A673 (cell line): ENCODE results near the gene PGP. TPM values are rescaled to one million over a fixed set of nuclear protein-coding genes. Genes with fewer than 3 reads are reported as not detected.
"Not testable (repeated sequence)": the region's sequence is repeated elsewhere in the genome, so short reads cannot be mapped to it uniquely, and the experiment has no call there.

Experiments used
- Bru-seq: library from RNA; stranded (reverse); fragments of 400-500 nt; gene quantifications from one replicate; lab custom pipeline; 2021; lab: Mats Ljungman, UMichigan
- BruChase-seq, 2 experiments: library from RNA; stranded (reverse); fragments of 400-500 nt; gene quantifications; one replicate each; lab custom pipeline; 2021; lab: Mats Ljungman, UMichigan
- BruUV-seq: library from RNA; stranded (reverse); fragments of 400-500 nt; replicated peaks from 2 replicates; lab custom pipeline; 2021; lab: Mats Ljungman, UMichigan
- CTCF ChIA-PET: fragments of 300-600 bp; sonication (Branson Sonifier 250); formaldehyde crosslinking; loops from one replicate; lab custom pipeline; 2022; ENCODE audit warnings: antibody characterized with exemption; lab: Charles Lee
- POLR2A ChIA-PET: fragments of 300-600 bp; sonication (Branson Sonifier 250); formaldehyde crosslinking; loops from one replicate; lab custom pipeline; 2022; ENCODE audit warnings: antibody characterized with exemption; ENCODE audit not compliant: low non-redundant PET; lab: Charles Lee
- DNase-seq: peaks from one replicate; pipeline ENCODE4 v3.0.0-alpha.2; 2015; ENCODE audit warnings: low spot score
- H3K27ac ChIP-seq: fragments of 200-600 bp; sonication (generic); 2 replicates; pipeline ENCODE4 v1.5.1; 2016; ENCODE audit warnings: mixed run types, low read depth, mild to moderate bottlenecking, mixed read lengths, antibody characterized with exemption, low read length; ENCODE audit not compliant: poor library complexity, severe bottlenecking
- H3K27me3 ChIP-seq: fragments of 200-600 bp; sonication (generic); replicated peaks from 2 replicates; pipeline ENCODE4 v1.6.1; 2017; ENCODE audit warnings: mixed run types, low read depth, mild to moderate bottlenecking, mixed read lengths, antibody characterized with exemption, low read length; ENCODE audit not compliant: insufficient read depth, poor library complexity
- H3K36me3 ChIP-seq: fragments of 200-600 bp; sonication (generic); 2 replicates; pipeline ENCODE4 v1.6.1; 2016; ENCODE audit warnings: mixed run types, mild to moderate bottlenecking, mixed read lengths, antibody characterized with exemption, low read length; ENCODE audit not compliant: insufficient read depth, poor library complexity, severe bottlenecking
- H3K4me1 ChIP-seq: fragments of 200-600 bp; sonication (generic); 2 replicates; pipeline ENCODE4 v1.6.1; 2017; ENCODE audit warnings: mixed run types, mild to moderate bottlenecking, mixed read lengths, antibody characterized with exemption, low read length; ENCODE audit not compliant: insufficient read depth, poor library complexity, severe bottlenecking
- H3K4me3 ChIP-seq: fragments of 200-600 bp; sonication (generic); 2 replicates; pipeline ENCODE4 v1.5.1; 2016; ENCODE audit warnings: low read depth, mixed run types, mild to moderate bottlenecking, mixed read lengths, low read length; ENCODE audit not compliant: poor library complexity, severe bottlenecking
- H3K9me3 ChIP-seq: fragments of 200-600 bp; sonication (generic); 2 replicates; pipeline ENCODE4 v1.6.1; 2016; ENCODE audit warnings: mixed run types, low read depth, mild to moderate bottlenecking, mixed read lengths, antibody characterized with exemption, low read length; ENCODE audit not compliant: poor library complexity, severe bottlenecking
- CTCF ChIP-seq: fragments of 300-800, 200-600 bp; sonication (generic); conservative IDR thresholded peaks from 2 replicates; pipeline ENCODE4 v1.5.1; 2017; ENCODE audit warnings: low read depth, mild to moderate bottlenecking, antibody characterized with exemption, low read length, moderate library complexity, mixed read lengths
- EZH2 ChIP-seq: fragments of 200-600 bp; sonication (generic); IDR thresholded peaks from 2 replicates; pipeline ENCODE4 v1.6.1; 2017; ENCODE audit warnings: borderline replicate concordance, low read depth, mild to moderate bottlenecking, mixed read lengths, antibody characterized with exemption, low read length; ENCODE audit not compliant: poor library complexity, severe bottlenecking
- intact Hi-C: fragments of 100-400 bp; cut with micrococcal nuclease; formaldehyde crosslinking; loops from one replicate; pipeline ENCODE4 v1.10.0; 2022; ENCODE audit not compliant: unreplicated experiment
- long read RNA-seq: library from polyadenylated mRNA; stranded (forward); transcript quantifications from one replicate; pipeline ENCODE4 v2.0.0, GENCODE V29; 2022
- total RNA-seq: library from RNA; stranded (reverse); gene quantifications from 2 replicates; pipeline ENCODE4 v1.2.3, GENCODE V29; 2021

PGP gene
- total RNA-seq, result 26.5 TPM in 2 replicates
- percentile 61 among the genes with signal in this experiment for Bru-seq, nascent RNA
- BruChase-seq, experiment 1, labeled RNA remaining after a 2-hour chase, result percentile 65 among the genes with signal in this experiment
- percentile 78 among the genes with signal in this experiment for BruChase-seq, experiment 2, labeled RNA remaining after a 6-hour chase
- long read RNA-seq, transcript PGP-201 (2 exons, 2,727 nt), result major isoform, 137 of 149 reads
- long read RNA-seq, partial matches to known transcripts, result 1 of 149 reads
- long read RNA-seq, other reads (novel, unspliced or antisense), result 11 of 149 reads

GRCh38 chr16:2214719-2214968 lies at the start of gene PGP:
Gene PGP, minus strand, starts transcription at chr16:2214840. Its CDS starts 63 bp downstream, at chr16:2214777.
- no TSS peak for BruUV-seq
- peak within 1 kb of the TSS; percentile 91 for H3K4me3 ChIP-seq
- no peaks in the 10 kb centered on the region for H3K9me3 ChIP-seq
- H3K4me1 ChIP-seq, result peaks cover 11% of the 10 kb centered on the region
- TF ChIP-seq EZH2, result no peak
- TF ChIP-seq CTCF, result no peak
- CTCF ChIA-PET, result no interaction called here
- no peaks in the 10 kb centered on the region for H3K27me3 ChIP-seq
- peaks cover under 1% of the 10 kb centered on the region for H3K36me3 ChIP-seq
- POLR2A ChIA-PET, result interaction anchor here (0.5 to 0.6 kb wide), 2 partner anchors 179 to 212 kb away, joined by 3 to 4 read pairs; no protein-coding TSS in a partner anchor
- intact Hi-C loops, result loop anchor here (10.0 kb wide), 1 partner anchor 210 kb away; the partner anchor contains the start of gene ZNF598
- no peak for DNase-seq
- H3K27ac ChIP-seq, result peak within 1 kb of the TSS; percentile 84

DNA sequence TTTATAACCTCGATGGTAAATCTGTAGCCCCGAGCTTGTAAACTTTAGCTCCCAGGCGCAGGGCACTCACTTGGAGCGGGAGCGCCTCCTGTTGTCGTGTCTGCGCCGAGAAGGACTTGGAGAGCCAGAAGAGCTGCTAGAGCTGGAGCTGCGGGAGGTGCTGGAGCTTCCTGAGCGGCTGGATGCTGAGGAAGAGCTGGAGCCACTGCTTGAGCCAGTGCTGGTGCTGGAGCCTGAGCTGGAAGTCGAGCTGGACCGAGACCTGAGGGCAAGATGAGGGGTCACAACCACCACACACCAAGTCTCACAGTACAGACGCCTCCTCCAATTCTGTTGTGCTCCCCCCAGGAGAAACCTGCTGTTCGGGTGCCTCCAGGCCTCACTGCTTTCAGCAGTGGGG lies 48.4 kb upstream of the PGP start:
- H3K9me3 ChIP-seq, H3K27me3 ChIP-seq, H3K27ac ChIP-seq, DNase-seq, H3K4me1 ChIP-seq, CTCF ChIA-PET, H3K4me3 ChIP-seq, BruUV-seq, POLR2A ChIA-PET: not testable (repeated sequence)
- intact Hi-C loops, result loop anchor here (10.0 kb wide), 1 partner anchor 242 kb away; no protein-coding TSS in a partner anchor
- peaks cover 79% of the 10 kb centered on the region for H3K36me3 ChIP-seq

GRCh38 chr16:2260250-2260649 lies 45.6 kb upstream of the PGP start:
- no peak for DNase-seq
- intact Hi-C loops, result loop anchor here (10.0 kb wide), 1 partner anchor 245 kb away; no protein-coding TSS in a partner anchor
- BruUV-seq, result no TSS peak
- Histone ChIP-seq H3K9me3 (no peaks in the 10 kb centered on the region), H3K4me1 (no peaks in the 10 kb centered on the region), H3K27me3 (no peaks in the 10 kb centered on the region), H3K4me3 (no peak overlapping the region), H3K27ac (no peak overlapping the region), H3K36me3 (peaks cover 98% of the 10 kb centered on the region)
- POLR2A ChIA-PET, result no interaction called here
- CTCF ChIA-PET, result no interaction called here
- TF ChIP-seq EZH2, result no peak
- TF ChIP-seq CTCF, result no peak

DNA sequence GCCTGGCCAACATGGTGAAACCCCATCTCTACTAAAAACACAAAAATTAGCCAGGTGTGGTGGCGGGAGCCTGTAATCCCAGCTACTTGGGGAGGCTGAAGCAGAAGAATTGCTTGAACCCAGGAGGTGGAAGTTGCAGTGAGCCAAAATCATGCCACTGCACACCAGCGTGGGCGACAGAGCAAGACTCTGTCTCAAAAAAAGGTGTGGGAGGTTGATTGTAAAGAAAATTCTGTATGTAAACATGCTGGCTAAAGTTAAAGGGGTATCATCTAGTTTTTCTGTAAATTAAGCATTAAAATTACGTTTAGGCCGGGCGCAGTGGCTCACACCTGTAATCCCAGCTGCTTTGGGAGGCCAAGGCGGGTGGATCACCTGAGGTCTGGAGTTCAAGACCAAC lies 43.9 kb upstream of the PGP start:
- not testable (repeated sequence) for BruUV-seq

More for the DNA sequence above, 43.9 kb upstream of the PGP start:
- DNase-seq, POLR2A ChIA-PET, H3K27me3 ChIP-seq, CTCF ChIA-PET, H3K27ac ChIP-seq, H3K9me3 ChIP-seq, H3K4me1 ChIP-seq, intact Hi-C loops, H3K4me3 ChIP-seq: not testable (repeated sequence)
- peaks cover 99% of the 10 kb centered on the region for H3K36me3 ChIP-seq
